ENCODE data around the gene DUOXA1. TPM values are rescaled to one million over a fixed set of nuclear protein-coding genes. Genes with fewer than 3 reads are reported as not detected.
A peak's percentile ranks its signal among the peaks of the same experiment; 100 is the strongest.
"Not testable (repeated sequence)": the region's sequence is repeated elsewhere in the genome, so short reads cannot be mapped to it uniquely, and the experiment has no call there.

Gene DUOXA1
- total RNA-seq, 3 donors from 2014 or later = 0.80 to 3.3 (median 1.0) TPM

DNA sequence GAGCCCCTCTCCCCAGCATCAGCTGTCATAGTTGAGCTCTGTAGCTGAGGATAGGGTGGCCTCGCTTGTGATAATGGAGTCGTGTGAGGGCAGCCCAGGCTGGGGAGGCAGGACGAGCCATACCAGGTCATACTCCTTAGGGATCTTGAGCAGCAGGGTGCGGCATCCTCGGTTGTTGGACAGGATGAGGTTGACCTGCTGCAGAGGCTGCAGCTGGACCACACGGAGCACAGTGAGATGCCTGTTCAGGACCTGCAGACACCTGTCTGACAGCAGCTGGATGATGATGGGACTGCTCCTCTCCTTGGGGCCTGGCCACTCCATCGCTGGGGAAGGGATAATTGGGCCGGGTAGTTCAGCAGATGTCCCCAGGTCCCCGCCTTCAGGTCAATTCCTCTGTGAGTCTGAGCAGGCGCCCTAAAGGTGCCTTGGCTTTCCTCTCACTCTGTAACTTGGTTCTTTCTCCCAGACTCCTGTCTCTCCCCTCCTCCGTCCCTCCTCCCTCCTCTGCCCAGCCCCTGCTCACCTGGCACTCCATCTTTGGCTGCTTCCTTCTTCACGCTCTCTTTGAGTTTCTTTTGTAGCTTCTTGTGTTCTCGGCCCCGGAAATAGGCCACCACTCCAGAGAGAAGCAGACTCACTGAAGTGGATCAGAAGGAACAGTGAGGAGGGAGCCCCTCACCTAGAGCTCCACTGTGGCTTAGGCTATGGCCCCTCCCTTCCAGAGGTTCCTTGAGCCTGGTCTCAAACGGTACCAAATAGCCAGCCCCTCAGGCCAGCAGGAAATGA lies 23.5 kb downstream of the DUOXA1 start:
- DNase-seq (ENCODE audit: low spot score in 2 of 2) = peak in 1 of 2 donors; percentile 24
- Histone ChIP-seq H3K9me3 (no peaks in the 10 kb centered on the region), H3K27ac (no peak overlapping the region), H3K36me3 (no peaks in the 10 kb centered on the region), H3K4me3 (no peak overlapping the region), H3K4me1 (no peaks in the 10 kb centered on the region), H3K27me3 (peaks cover 0 to 35% of the 10 kb centered on the region in 2 donors)
- intact Hi-C loops (cut with DNase I; ENCODE audit: low total_unique reads) = no loop called here
- no peak for TF ChIP-seq POLR2AphosphoS5 (IDR thresholded peaks at IDR 0.05)
- TF ChIP-seq, protein P1, sequence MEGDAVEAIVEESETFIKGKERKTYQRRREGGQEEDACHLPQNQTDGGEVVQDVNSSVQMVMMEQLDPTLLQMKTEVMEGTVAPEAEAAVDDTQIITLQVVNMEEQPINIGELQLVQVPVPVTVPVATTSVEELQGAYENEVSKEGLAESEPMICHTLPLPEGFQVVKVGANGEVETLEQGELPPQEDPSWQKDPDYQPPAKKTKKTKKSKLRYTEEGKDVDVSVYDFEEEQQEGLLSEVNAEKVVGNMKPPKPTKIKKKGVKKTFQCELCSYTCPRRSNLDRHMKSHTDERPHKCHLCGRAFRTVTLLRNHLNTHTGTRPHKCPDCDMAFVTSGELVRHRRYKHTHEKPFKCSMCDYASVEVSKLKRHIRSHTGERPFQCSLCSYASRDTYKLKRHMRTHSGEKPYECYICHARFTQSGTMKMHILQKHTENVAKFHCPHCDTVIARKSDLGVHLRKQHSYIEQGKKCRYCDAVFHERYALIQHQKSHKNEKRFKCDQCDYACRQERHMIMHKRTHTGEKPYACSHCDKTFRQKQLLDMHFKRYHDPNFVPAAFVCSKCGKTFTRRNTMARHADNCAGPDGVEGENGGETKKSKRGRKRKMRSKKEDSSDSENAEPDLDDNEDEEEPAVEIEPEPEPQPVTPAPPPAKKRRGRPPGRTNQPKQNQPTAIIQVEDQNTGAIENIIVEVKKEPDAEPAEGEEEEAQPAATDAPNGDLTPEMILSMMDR (IDR thresholded peaks at IDR 0.05) = no peak
- TF ChIP-seq POLR2A (IDR thresholded peaks at IDR 0.05) = no peak

DNA sequence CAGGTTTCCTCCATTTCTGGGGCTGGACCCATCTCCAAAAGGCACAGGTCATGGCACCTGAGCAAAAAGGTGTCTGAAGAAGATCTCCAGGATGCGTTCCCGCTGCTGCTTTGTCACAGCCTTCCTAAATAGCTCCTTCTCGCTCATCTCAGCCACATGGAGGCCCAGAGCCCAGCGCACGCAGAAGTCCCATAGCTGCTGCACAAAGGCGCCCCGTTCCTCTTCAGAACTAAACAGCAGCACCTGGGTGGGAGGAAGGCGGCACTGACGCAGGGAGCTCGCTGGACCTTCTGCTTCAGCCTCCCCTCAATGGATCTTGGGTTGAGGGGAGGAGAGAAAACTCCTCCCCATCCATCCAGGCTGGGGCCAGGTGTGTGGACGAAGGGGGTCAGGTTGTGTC lies 24.1 kb downstream of the DUOXA1 start:
- H3K27me3 ChIP-seq = peaks cover 0 to 34% of the 10 kb centered on the region in 2 donors
- DNase-seq (ENCODE audit: low spot score in 2 of 2) = peak in 1 of 2 donors; percentile 28
- H3K4me1 ChIP-seq = no peaks in the 10 kb centered on the region
- no peaks in the 10 kb centered on the region for H3K36me3 ChIP-seq
- TF ChIP-seq POLR2AphosphoS5 (IDR thresholded peaks at IDR 0.05) (no peak), POLR2A (IDR thresholded peaks at IDR 0.05) (no peak)
- TF ChIP-seq, protein P1 (IDR thresholded peaks at IDR 0.05) = no peak
- no peak overlapping the region for H3K4me3 ChIP-seq
- intact Hi-C loops (cut with DNase I; ENCODE audit: low total_unique reads) = no loop called here
- no peaks in the 10 kb centered on the region for H3K9me3 ChIP-seq
- no peak overlapping the region for H3K27ac ChIP-seq

DNA sequence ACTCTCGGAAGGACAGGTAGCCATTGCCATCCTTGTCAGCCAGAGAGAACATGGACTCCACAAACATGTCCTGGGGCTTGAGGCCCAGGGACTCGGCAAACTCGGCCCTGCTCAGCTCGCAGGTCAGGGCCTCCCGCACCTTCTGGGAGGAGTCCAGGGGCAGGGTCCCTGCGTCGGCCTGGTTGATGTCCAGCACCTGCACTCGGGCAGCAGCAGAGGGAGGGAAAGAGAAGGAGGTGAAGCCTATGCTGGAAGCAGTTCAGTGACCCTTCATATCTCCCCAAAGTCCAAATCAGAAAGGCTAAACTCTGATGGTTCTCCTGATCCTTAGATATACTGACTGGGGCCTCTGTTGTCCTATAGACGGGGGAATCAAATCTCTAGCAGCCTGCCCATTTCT lies 25.5 kb downstream of the DUOXA1 start:
- H3K27ac ChIP-seq; DNase-seq (ENCODE audit: low spot score in 2 of 2); intact Hi-C loops (cut with DNase I; ENCODE audit: low total_unique reads); H3K36me3 ChIP-seq; H3K4me1 ChIP-seq; H3K9me3 ChIP-seq; H3K4me3 ChIP-seq: not testable (repeated sequence)
- H3K27me3 ChIP-seq = peaks cover 0 to 20% of the 10 kb centered on the region in 2 donors

DNA sequence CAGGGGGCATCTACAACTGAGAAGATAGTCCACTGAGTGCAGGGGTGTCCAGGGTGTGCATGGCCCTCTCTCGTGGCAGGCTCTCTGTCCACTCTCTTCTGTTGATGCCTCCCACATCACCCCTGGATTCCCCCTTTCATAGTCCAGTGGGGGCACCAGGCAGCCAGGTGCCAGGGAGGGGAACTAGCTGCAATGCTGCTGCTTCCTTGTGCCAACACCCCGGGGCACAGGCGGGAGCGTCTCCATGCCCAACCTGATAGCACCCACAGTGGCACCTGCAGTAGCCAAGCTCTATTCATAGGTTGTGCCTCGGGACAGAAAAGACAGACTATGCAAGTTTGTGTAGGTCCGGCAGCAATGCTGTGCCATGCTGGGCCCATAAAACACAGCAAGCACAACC lies 27.5 kb downstream of the DUOXA1 start:
- peak in 1 of 2 donors; percentile 28 for DNase-seq (ENCODE audit: low spot score in 2 of 2)
- no peak overlapping the region for H3K27ac ChIP-seq
- no peaks in the 10 kb centered on the region for H3K9me3 ChIP-seq
- TF ChIP-seq POLR2AphosphoS5 (IDR thresholded peaks at IDR 0.05) (no peak), POLR2A (IDR thresholded peaks at IDR 0.05) (no peak)
- TF ChIP-seq, protein P1 (IDR thresholded peaks at IDR 0.05) = no peak
- intact Hi-C loops (cut with DNase I; ENCODE audit: low total_unique reads) = no loop called here
- H3K36me3 ChIP-seq = no peaks in the 10 kb centered on the region
- no peaks in the 10 kb centered on the region for H3K4me1 ChIP-seq
- peaks cover 0 to 14% of the 10 kb centered on the region in 2 donors for H3K27me3 ChIP-seq
- H3K4me3 ChIP-seq = no peak overlapping the region

DNA sequence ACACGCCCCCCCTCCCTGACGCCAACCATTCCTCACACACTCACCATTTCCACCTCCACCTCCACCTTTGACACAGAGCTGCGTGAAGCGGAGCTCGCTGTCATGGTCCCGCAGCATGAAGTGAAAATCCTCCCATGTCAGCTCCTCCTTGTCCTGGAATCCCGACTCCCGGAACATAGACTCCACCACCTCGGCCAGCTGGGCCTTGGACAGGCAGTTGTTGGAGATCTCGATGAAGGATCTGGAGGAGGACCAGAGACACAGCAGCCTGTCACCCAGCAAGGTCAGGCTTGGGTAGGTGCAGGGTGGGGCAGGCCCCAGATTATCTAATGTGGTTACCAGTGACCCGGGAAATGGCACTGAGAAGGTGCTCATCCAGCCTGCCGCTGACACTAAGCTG lies 27.9 kb downstream of the DUOXA1 start:
- TF ChIP-seq, protein P1 (IDR thresholded peaks at IDR 0.05) = no peak
- TF ChIP-seq POLR2AphosphoS5 (IDR thresholded peaks at IDR 0.05) (no peak), POLR2A (IDR thresholded peaks at IDR 0.05) (no peak)
- Histone ChIP-seq H3K4me3 (no peak overlapping the region), H3K9me3 (no peaks in the 10 kb centered on the region), H3K36me3 (no peaks in the 10 kb centered on the region), H3K4me1 (no peaks in the 10 kb centered on the region), H3K27me3 (peaks cover 0 to 10% of the 10 kb centered on the region in 2 donors), H3K27ac (no peak overlapping the region)
- DNase-seq (ENCODE audit: low spot score in 2 of 2) = peak in 1 of 2 donors; percentile 48
- intact Hi-C loops (cut with DNase I; ENCODE audit: low total_unique reads) = no loop called here

All from breast epithelium (tissue), 4 donors.